DOHH2 (cell line): ENCODE results near the gene EXOSC2.

Experiments
- CTCF ChIP-seq: fragments of 200-600 bp; sonication (generic); IDR thresholded peaks from one replicate; pipeline ENCODE4 v1.5.1; 2014; ENCODE audit warnings: antibody characterized with exemption, mild to moderate bottlenecking, low read depth, low read length; ENCODE audit not compliant: poor library complexity, severe bottlenecking
- EZH2phosphoT487 ChIP-seq: fragments of 200-600 bp; sonication (generic); IDR thresholded peaks from 2 replicates; pipeline ENCODE4 v1.6.1; 2017; ENCODE audit warnings: borderline replicate concordance, mild to moderate bottlenecking, antibody characterized with exemption, low read length, moderate library complexity, mixed read lengths

- TF ChIP-seq CTCF: no peak
- no peak for TF ChIP-seq EZH2phosphoT487
Measured at GRCh38 chr9:130689937-130690700, 3.5 kb upstream of the EXOSC2 start.
